ENCODE results near the gene RBM6.

- no peak for TF ChIP-seq EZH2 (IDR thresholded peaks at IDR 0.05; ENCODE audit: low read length, missing control alignments)
- TF ChIP-seq CTCF (conservative IDR thresholded peaks at IDR 0.05 in 1 of 2, IDR thresholded peaks at IDR 0.05 in 1 of 2; ENCODE audit: low read depth in 1 of 2, low read length in 2 of 2), result no peak
These were observed 25.0 kb upstream of the RBM6 start for GRCh38 chr3:49914906-49915305.

Measured in fibroblast of lung (primary cell).